CD8-positive, alpha-beta memory T cell (primary cell): ENCODE data around the gene LIFR. TPM values are rescaled to one million over a fixed set of nuclear protein-coding genes. Genes with fewer than 3 reads are reported as not detected.

Experiments used
- CTCF ChIA-PET: fragments of 350-600 bp; sonication (Branson Sonifier 250); formaldehyde crosslinking; loops from one replicate; lab custom pipeline; 2021; ENCODE audit warnings: antibody characterized with exemption; lab: Charles Lee
- POLR2A ChIA-PET: fragments of 350-600 bp; sonication (Branson Sonifier 250); formaldehyde crosslinking; loops from one replicate; lab custom pipeline; 2021; ENCODE audit warnings: antibody characterized with exemption; lab: Charles Lee
- DNase-seq, 5 donors: peaks; one replicate each; pipeline versions ENCODE4 v3.0.0 to v3.0.0-alpha.2; 2020 to 2022; ENCODE audit warnings: mixed read lengths in 1 of 5
- H3K27ac ChIP-seq: one replicate; pipeline ENCODE4 v1.7.0; 2013; ENCODE audit warnings: low read depth, mild to moderate bottlenecking, low read length, moderate library complexity
- H3K27me3 ChIP-seq: 2 replicates; pipeline ENCODE4 v1.7.0; 2013; ENCODE audit warnings: low read length, mild to moderate bottlenecking; ENCODE audit not compliant: insufficient read depth, poor library complexity, severe bottlenecking
- H3K36me3 ChIP-seq: 2 replicates; pipeline ENCODE4 v1.7.0; 2013; ENCODE audit warnings: mild to moderate bottlenecking, low read length, moderate library complexity; ENCODE audit not compliant: insufficient read depth
- H3K4me1 ChIP-seq: 2 replicates; pipeline ENCODE4 v1.7.0; 2013; ENCODE audit warnings: mild to moderate bottlenecking, low read length, moderate library complexity; ENCODE audit not compliant: insufficient read depth
- H3K4me3 ChIP-seq: 2 replicates; pipeline ENCODE4 v1.7.0; 2013; ENCODE audit warnings: mild to moderate bottlenecking, low read length
- H3K9me3 ChIP-seq: 2 replicates; pipeline ENCODE4 v1.7.0; 2013; ENCODE audit warnings: mild to moderate bottlenecking, low read length
- H3K27ac Mint-ChIP-seq, 8 donors: one replicate each; pipeline ENCODE4 v1.8.0; 2020 to 2021; ENCODE audit warnings: mixed read lengths in 8 of 8, mild to moderate bottlenecking in 6 of 8, inconsistent platforms in 3 of 8, moderate library complexity in 3 of 8
- H3K27me3 Mint-ChIP-seq, 2 donors: one replicate each; pipeline ENCODE4 v1.8.0; 2020 to 2021; ENCODE audit warnings: mixed read lengths in 2 of 2, mild to moderate bottlenecking in 1 of 2, moderate library complexity in 1 of 2
- H3K36me3 Mint-ChIP-seq, 3 donors: one replicate each; pipeline ENCODE4 v1.8.0; 2020 to 2021; ENCODE audit warnings: mixed read lengths in 3 of 3, inconsistent platforms in 1 of 3, mild to moderate bottlenecking in 1 of 3
- H3K4me1 Mint-ChIP-seq, 3 donors: one replicate each; pipeline ENCODE4 v1.8.0; 2020 to 2021; ENCODE audit warnings: mixed read lengths in 3 of 3, inconsistent platforms in 1 of 3, mild to moderate bottlenecking in 1 of 3
- H3K4me3 Mint-ChIP-seq, 7 donors: one replicate each; pipeline ENCODE4 v1.8.0; 2020 to 2021; ENCODE audit warnings: mixed read lengths in 7 of 7, mild to moderate bottlenecking in 6 of 7, moderate library complexity in 4 of 7, inconsistent platforms in 2 of 7
- H3K9me3 Mint-ChIP-seq, 5 donors: one replicate each; pipeline ENCODE4 v1.8.0; 2020 to 2022; ENCODE audit warnings: mixed read lengths in 5 of 5, mild to moderate bottlenecking in 3 of 5, moderate library complexity in 2 of 5, inconsistent platforms in 1 of 5
- polyA plus RNA-seq: library from polyadenylated mRNA; unstranded; fragments of 300-500 nt; fragmentation: Illumina TruSeq; gene quantifications from one replicate; pipeline ENCODE4 v1.2.3, GENCODE V29; 2021
- total RNA-seq, 2 experiments: library from RNA; stranded (reverse); gene quantifications; one replicate each; pipeline ENCODE4 v1.2.3, GENCODE V29; 2021

The LIFR gene
- total and polyA plus RNA-seq, 3 experiments from 2014 or later = not detected

DNA sequence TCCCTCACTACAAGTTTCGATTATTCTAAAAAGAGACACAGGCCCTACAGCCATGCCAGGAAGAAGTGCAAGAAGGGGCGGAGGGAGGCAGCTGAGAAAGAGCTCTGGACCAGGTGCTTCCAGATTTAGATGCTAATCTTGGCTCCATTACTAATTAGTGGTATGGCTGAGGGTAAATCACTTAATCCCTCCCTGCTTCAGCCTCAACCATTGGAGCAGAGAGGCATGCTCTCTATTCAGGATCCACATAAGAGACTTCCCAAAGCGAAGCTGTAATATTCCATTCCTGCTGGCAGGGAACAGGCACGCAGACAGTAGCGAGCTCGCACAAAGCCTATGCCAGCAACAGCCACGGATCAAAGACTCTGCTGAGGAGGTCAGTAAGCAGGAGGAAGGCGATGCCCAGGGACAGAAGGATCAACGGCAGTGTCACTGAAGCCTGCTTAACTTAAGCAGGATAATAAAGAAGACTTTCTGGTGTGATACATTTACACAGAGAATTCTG, 24.2 kb downstream of the LIFR start:
- ChIA-PET CTCF (no interaction called here), POLR2A (no interaction called here)

DNA sequence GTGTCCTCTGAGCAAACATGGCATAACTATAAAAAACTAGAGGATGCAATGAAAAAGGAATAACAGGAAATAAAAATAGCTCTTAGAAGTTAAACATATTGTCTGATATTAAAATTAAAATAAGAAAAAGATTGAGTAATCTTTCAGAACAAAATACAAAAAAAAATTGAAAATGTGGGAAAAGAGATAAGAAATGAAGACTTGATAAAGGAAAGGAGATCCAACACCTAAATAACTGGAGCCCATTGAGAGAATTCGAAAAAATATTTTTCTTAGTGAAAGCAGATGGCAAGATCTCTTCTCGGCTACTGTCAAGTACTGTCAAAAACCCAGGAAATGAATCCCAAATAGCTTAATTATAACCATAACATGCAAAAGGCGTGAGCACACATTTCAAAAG, 24.9 kb downstream of the LIFR start:
- H3K4me3 Mint-ChIP-seq = no peak overlapping the region
- POLR2A ChIA-PET = no interaction called here
- Histone ChIP-seq H3K27ac (no peak overlapping the region), H3K4me3 (no peak overlapping the region), H3K9me3 (no peaks in the 10 kb centered on the region), H3K36me3 (no peaks in the 10 kb centered on the region), H3K4me1 (no peaks in the 10 kb centered on the region), H3K27me3 (no peaks in the 10 kb centered on the region)
- DNase-seq = no peak
- no peaks in the 10 kb centered on the region for H3K4me1 Mint-ChIP-seq
- CTCF ChIA-PET = no interaction called here
- no peaks in the 10 kb centered on the region for H3K36me3 Mint-ChIP-seq
- H3K27ac Mint-ChIP-seq = no peak overlapping the region
- peaks cover 0 to 2% (median 0%) of the 10 kb centered on the region in 5 donors for H3K9me3 Mint-ChIP-seq
- peaks cover 3 to 16% of the 10 kb centered on the region in 2 donors for H3K27me3 Mint-ChIP-seq

More for the DNA sequence above, 24.2 kb downstream of the LIFR start:
- Mint-ChIP-seq H3K36me3 (no peaks in the 10 kb centered on the region), H3K27ac (no peak overlapping the region), H3K9me3 (peaks cover 0 to 2% (median 0%) of the 10 kb centered on the region in 5 donors), H3K27me3 (peaks cover 5 to 13% of the 10 kb centered on the region in 2 donors), H3K4me3 (no peak overlapping the region), H3K4me1 (no peaks in the 10 kb centered on the region)
- no peaks in the 10 kb centered on the region for H3K9me3 ChIP-seq
- H3K27ac ChIP-seq = no peak overlapping the region
- no peaks in the 10 kb centered on the region for H3K4me1 ChIP-seq
- no peak overlapping the region for H3K4me3 ChIP-seq
- H3K27me3 ChIP-seq = no peaks in the 10 kb centered on the region
- H3K36me3 ChIP-seq = no peaks in the 10 kb centered on the region
- no peak for DNase-seq

DNA sequence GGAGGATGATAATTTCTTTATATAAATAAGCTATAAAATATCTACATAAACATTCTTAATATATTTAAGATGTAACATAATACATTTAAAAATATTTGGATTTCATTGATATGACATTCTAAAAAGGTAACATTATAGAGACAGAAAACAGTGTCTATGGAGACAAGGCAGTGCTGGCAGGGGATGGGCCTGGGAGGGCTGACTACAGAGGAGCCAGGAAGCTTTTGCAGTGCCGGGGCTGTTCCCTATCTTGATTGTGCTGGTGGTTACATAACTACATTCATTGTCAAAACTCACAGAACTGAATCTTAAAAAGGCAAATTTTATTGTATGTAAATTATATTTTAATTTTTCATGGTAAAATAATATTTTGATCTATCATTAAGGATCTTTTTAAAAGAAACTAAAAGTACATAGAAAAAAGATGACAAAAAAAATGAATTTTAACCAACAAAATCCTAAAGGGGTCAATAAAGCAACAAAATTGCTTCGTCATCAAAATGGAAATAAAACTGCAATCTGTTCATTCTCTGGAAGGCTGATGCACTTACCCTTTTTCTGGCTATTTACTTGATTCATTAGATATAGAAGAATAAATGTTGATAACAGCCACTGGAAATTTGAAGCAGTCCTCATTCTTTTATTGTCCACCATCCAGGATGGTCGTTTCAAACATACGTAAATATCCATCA, 26.3 kb downstream of the LIFR start:
- CTCF ChIA-PET = no interaction called here
- Histone ChIP-seq H3K4me3 (no peak overlapping the region), H3K9me3 (no peaks in the 10 kb centered on the region), H3K27ac (no peak overlapping the region), H3K4me1 (no peaks in the 10 kb centered on the region), H3K36me3 (no peaks in the 10 kb centered on the region), H3K27me3 (peaks cover 3% of the 10 kb centered on the region)
- Mint-ChIP-seq H3K4me3 (no peak overlapping the region), H3K4me1 (no peaks in the 10 kb centered on the region), H3K27ac (no peak overlapping the region), H3K9me3 (peaks cover 0 to 2% (median 0%) of the 10 kb centered on the region in 5 donors), H3K27me3 (peaks cover 6 to 21% of the 10 kb centered on the region in 2 donors), H3K36me3 (no peaks in the 10 kb centered on the region)
- POLR2A ChIA-PET = no interaction called here
- no peak for DNase-seq

DNA sequence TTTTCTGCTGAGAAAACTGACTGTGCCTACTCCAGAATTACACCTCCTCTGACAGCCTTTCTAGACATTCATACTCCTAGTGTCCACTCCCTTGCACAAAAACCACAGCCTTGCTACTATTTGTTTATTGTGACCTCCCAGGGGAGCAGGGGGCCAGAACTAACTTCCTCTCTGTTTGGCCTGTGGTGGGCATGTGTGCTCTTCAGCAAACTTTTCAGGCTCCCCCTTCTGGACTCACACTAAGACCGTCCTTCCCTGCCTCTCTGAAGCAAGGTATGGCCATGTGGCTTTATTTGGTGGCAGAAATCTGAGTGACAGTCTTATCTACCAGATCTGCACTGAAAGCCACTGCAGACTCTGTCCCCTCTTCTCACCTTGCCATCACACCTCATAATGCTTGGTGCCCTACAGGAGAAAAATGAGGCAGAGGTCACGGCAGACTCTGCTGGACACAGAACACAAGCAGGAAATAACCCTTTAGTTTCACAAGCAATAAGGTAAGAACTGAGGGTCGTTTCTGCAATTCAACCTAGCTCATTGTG, 28.2 kb downstream of the LIFR start:
- Mint-ChIP-seq H3K9me3 (peaks cover 0 to 2% (median 0%) of the 10 kb centered on the region in 5 donors), H3K27ac (no peak overlapping the region), H3K4me3 (no peak overlapping the region), H3K4me1 (no peaks in the 10 kb centered on the region), H3K27me3 (peaks cover 8 to 36% of the 10 kb centered on the region in 2 donors), H3K36me3 (no peaks in the 10 kb centered on the region)
- H3K36me3 ChIP-seq = no peaks in the 10 kb centered on the region
- CTCF ChIA-PET = no interaction called here
- H3K27me3 ChIP-seq = peaks cover 4% of the 10 kb centered on the region
- no peak overlapping the region for H3K27ac ChIP-seq
- H3K4me3 ChIP-seq = no peak overlapping the region
- no peak for DNase-seq
- H3K4me1 ChIP-seq = no peaks in the 10 kb centered on the region
- POLR2A ChIA-PET = no interaction called here
- H3K9me3 ChIP-seq = no peaks in the 10 kb centered on the region

DNA sequence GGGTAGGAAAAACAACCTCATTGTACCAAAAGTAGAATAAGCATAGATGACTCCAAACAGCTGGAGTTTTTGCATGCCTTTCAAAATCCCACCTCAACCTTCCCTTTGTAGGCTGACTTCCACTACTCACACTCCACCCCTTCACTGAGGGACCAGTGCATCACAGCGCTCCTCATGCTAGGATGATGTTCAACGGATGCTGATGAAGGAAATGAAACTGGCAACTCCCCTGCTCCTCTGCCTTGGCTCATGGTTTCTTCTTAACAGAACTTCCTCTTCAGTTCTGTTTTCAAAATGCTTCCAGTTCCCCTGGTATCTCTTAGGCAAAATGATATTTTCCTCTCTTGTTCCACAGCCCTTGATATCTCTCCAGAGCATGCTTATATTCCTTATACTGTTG, 29.0 kb downstream of the LIFR start:
- peaks cover 8 to 39% of the 10 kb centered on the region in 2 donors for H3K27me3 Mint-ChIP-seq
- H3K36me3 Mint-ChIP-seq = no peaks in the 10 kb centered on the region
- no peaks in the 10 kb centered on the region for H3K4me1 ChIP-seq
- H3K36me3 ChIP-seq = no peaks in the 10 kb centered on the region
- H3K27me3 ChIP-seq = peaks cover 4% of the 10 kb centered on the region
- H3K9me3 ChIP-seq = no peaks in the 10 kb centered on the region
- H3K4me3 ChIP-seq = no peak overlapping the region
- peaks cover 0 to 2% (median 0%) of the 10 kb centered on the region in 5 donors for H3K9me3 Mint-ChIP-seq
- no peak for DNase-seq
- no peak overlapping the region for H3K27ac ChIP-seq
- no peaks in the 10 kb centered on the region for H3K4me1 Mint-ChIP-seq
- no peak overlapping the region for H3K4me3 Mint-ChIP-seq
- H3K27ac Mint-ChIP-seq = no peak overlapping the region
- CTCF ChIA-PET = no interaction called here
- POLR2A ChIA-PET = no interaction called here

DNA sequence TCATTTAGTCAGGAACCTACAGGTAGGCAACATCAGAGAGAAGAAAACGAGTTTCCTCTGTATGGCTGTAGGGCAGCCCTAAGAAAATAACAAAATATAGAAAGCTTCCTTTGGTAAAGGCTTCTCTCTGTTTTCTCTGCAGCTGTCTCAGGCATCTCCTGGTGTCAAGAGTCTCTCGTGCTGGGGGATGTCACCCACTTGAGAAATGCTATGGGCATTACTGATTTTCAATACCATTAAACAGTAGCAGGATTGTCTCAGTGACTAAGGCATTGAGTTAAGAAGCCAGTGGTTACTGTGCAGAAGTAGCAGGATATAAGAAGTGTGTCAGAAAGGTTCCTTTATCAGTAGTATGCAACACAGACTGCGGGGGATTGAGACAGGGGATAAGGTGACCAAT, 32.4 kb downstream of the LIFR start:
- no peaks in the 10 kb centered on the region for H3K4me1 ChIP-seq
- no peaks in the 10 kb centered on the region for H3K9me3 Mint-ChIP-seq
- no peaks in the 10 kb centered on the region for H3K9me3 ChIP-seq
- CTCF ChIA-PET = interaction anchor here (1.3 kb wide), 1 partner anchor 83 kb away, joined by 3 read pairs; no protein-coding TSS in a partner anchor
- no peak overlapping the region for H3K4me3 ChIP-seq
- H3K4me3 Mint-ChIP-seq = no peak overlapping the region
- no peak overlapping the region for H3K27ac Mint-ChIP-seq
- no peaks in the 10 kb centered on the region for H3K36me3 Mint-ChIP-seq
- peaks cover 4% of the 10 kb centered on the region for H3K27me3 ChIP-seq
- H3K27ac ChIP-seq = no peak overlapping the region
- no peaks in the 10 kb centered on the region for H3K36me3 ChIP-seq
- POLR2A ChIA-PET = no interaction called here
- H3K4me1 Mint-ChIP-seq = no peaks in the 10 kb centered on the region
- no peak for DNase-seq
- H3K27me3 Mint-ChIP-seq = peaks cover 14 to 48% of the 10 kb centered on the region in 2 donors

DNA sequence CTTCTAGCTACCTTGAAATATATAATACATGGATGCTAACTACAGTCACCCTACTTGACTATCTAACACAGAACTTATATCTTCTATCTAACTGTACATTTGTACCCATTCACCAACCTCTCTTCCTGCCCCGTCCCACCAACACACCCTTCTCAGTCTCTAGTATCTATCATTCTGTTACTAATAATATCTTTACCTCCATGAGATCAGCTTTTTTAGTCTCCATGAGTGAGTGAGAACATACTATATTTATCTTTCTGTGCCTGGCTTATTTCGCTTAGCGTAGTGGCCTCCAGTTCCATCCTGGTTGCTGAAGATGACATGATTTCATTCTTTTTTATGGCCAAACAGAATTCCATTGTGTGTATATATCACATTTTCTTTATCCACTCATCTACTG, 37.0 kb downstream of the LIFR start:
- POLR2A ChIA-PET = no interaction called here
- Histone ChIP-seq H3K27ac (no peak overlapping the region), H3K36me3 (no peaks in the 10 kb centered on the region), H3K9me3 (no peaks in the 10 kb centered on the region), H3K4me3 (no peak overlapping the region), H3K4me1 (no peaks in the 10 kb centered on the region), H3K27me3 (no peaks in the 10 kb centered on the region)
- Mint-ChIP-seq H3K36me3 (no peaks in the 10 kb centered on the region), H3K4me1 (no peaks in the 10 kb centered on the region), H3K27me3 (peaks cover 8 to 26% of the 10 kb centered on the region in 2 donors), H3K27ac (no peak overlapping the region), H3K9me3 (no peaks in the 10 kb centered on the region), H3K4me3 (no peak overlapping the region)
- CTCF ChIA-PET = interaction anchor here (0.8 kb wide), 1 partner anchor 29 kb away, joined by 3 read pairs; no protein-coding TSS in a partner anchor
- no peak for DNase-seq

DNA sequence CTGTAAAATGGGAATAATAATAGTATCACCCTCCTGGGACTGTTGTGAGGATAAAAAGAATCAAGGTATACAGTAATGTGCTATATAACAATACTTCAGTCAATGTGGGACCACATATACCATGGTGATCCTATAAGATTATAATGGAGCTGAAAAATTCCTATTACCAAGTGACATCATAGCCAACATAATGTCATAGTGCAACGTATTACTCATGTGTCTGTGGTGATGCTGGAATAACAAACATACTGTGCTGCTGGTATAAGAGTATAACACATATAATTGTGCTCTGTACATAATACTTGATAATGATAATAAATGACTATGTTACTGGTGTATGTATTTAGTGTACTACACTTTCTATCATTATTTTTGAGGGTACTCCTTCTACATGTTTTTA, 38.1 kb downstream of the LIFR start:
- H3K9me3 ChIP-seq = no peaks in the 10 kb centered on the region
- no peaks in the 10 kb centered on the region for H3K36me3 Mint-ChIP-seq
- no peaks in the 10 kb centered on the region for H3K27me3 ChIP-seq
- H3K27ac ChIP-seq = no peak overlapping the region
- H3K4me3 Mint-ChIP-seq = no peak overlapping the region
- no peaks in the 10 kb centered on the region for H3K4me1 ChIP-seq
- no peak overlapping the region for H3K4me3 ChIP-seq
- ChIA-PET POLR2A (no interaction called here), CTCF (interaction anchor here (0.8 kb wide), 1 partner anchor 28 kb away, joined by 3 read pairs; no protein-coding TSS in a partner anchor)
- H3K27me3 Mint-ChIP-seq = peaks cover 11 to 18% of the 10 kb centered on the region in 2 donors
- DNase-seq = no peak
- no peaks in the 10 kb centered on the region for H3K9me3 Mint-ChIP-seq
- H3K4me1 Mint-ChIP-seq = no peaks in the 10 kb centered on the region
- no peaks in the 10 kb centered on the region for H3K36me3 ChIP-seq
- H3K27ac Mint-ChIP-seq = no peak overlapping the region
